K562 (cell line): Measurements from ENCODE around the gene FXYD3. TPM values are rescaled to one million over a fixed set of nuclear protein-coding genes. Genes with fewer than 3 reads are reported as not detected.

Experiments used
- ATAC-seq: fragments of 200-7000 bp; cut with Tn5 transposase; 3 replicates; pipeline ENCODE4 v1.9.1; 2020; ENCODE audit warnings: moderate library complexity
- BruUV-seq: library from RNA; stranded (reverse); fragments of 400-500 nt; replicated peaks from 2 replicates; lab custom pipeline; 2021; lab: Mats Ljungman, UMichigan
- CTCF ChIA-PET: fragments of 300-600 bp; formaldehyde crosslinking; extraction: SDS; loops from one replicate; lab custom pipeline; 2021; ENCODE audit warnings: low intra/inter-chr PET ratio; lab: Yijun Ruan, JAX
- POLR2A ChIA-PET: fragments of 300-600, 350-650 bp; sonication (Branson Sonifier 250); formaldehyde crosslinking; extraction: SDS; loops from one replicate; lab custom pipeline; 2021; ENCODE audit warnings: antibody characterized with exemption, inconsistent platforms; lab: Yijun Ruan, JAX
- DNase-seq, 4 experiments: peaks; one replicate each; pipeline versions ENCODE4 v3.0.0 to v3.0.0-alpha.2; 2011 to 2018; ENCODE audit warnings: low spot score in 3 of 4, mixed read lengths in 3 of 4; ENCODE audit errors: extremely low read depth in 1 of 4
- FAIRE-seq: peaks from 2 replicates; lab custom pipeline; 2011; peaks lifted over from hg19 to GRCh38; lab: Jason Lieb, UNC
- H2AFZ ChIP-seq: 2 replicates; pipeline ENCODE4 v1.6.0; 2011; ENCODE audit warnings: low read depth, low read length, control low read depth, inconsistent platforms
- H3K27ac ChIP-seq: fragments of 200-600 bp; 3 replicates; pipeline ENCODE4 v1.8.0; 2011; ENCODE audit warnings: low read depth, mild to moderate bottlenecking, control low read depth, inconsistent platforms, low read length, moderate library complexity, mixed read lengths; ENCODE audit errors: extremely low read depth
- H3K27me3 ChIP-seq, 2 experiments: fragments of 300-600 bp in 1 of 2; 2 replicates in 1 of 2; 3 replicates in 1 of 2; pipeline versions ENCODE4 v1.6.0 to v1.8.0; 2011; ENCODE audit warnings: inconsistent platforms in 2 of 2, low read length in 2 of 2, mild to moderate bottlenecking in 1 of 2, mixed read lengths in 1 of 2, moderate library complexity in 1 of 2; ENCODE audit not compliant: control insufficient read depth in 2 of 2, insufficient read depth in 2 of 2
- H3K36me3 ChIP-seq: fragments of 300-600 bp; 3 replicates; pipeline ENCODE4 v1.8.0; 2011; ENCODE audit warnings: mild to moderate bottlenecking, low read length, inconsistent platforms; ENCODE audit not compliant: control insufficient read depth, insufficient read depth
- H3K4me1 ChIP-seq, 2 experiments: fragments of 200-600 bp in 1 of 2; replicated peaks in 1 of 2; 2 replicates in 1 of 2; 3 replicates in 1 of 2; pipeline versions ENCODE4 v1.5.1 to v1.8.0; 2011; ENCODE audit warnings: inconsistent platforms in 2 of 2, low read length in 2 of 2, mild to moderate bottlenecking in 1 of 2, mixed read lengths in 1 of 2, moderate library complexity in 1 of 2; ENCODE audit not compliant: control insufficient read depth in 2 of 2, insufficient read depth in 2 of 2
- H3K4me2 ChIP-seq: 2 replicates; pipeline ENCODE4 v1.6.1; 2011; ENCODE audit warnings: low read length, control low read depth, inconsistent platforms, mixed read lengths; ENCODE audit not compliant: insufficient read depth
- H3K4me3 ChIP-seq: fragments of 200-600 bp; sonication (generic), shearing (Covaris generic); 2 replicates; pipeline ENCODE4 v1.5.1; 2016; ENCODE audit warnings: control low read depth, inconsistent platforms
- H3K79me2 ChIP-seq: fragments of 200-600 bp; 3 replicates; pipeline ENCODE4 v1.8.0; 2011; ENCODE audit warnings: low read length, inconsistent platforms; ENCODE audit not compliant: control insufficient read depth, insufficient read depth
- H3K9ac ChIP-seq, 2 experiments: 2 replicates each; pipeline versions ENCODE4 v1.6.0 to v1.6.1; 2011; ENCODE audit warnings: low read depth in 2 of 2, low read length in 2 of 2, control low read depth in 1 of 2, inconsistent platforms in 1 of 2, mild to moderate bottlenecking in 1 of 2, mixed read lengths in 1 of 2; ENCODE audit not compliant: insufficient read depth in 1 of 2
- H3K9me1 ChIP-seq: one replicate; pipeline ENCODE4 v1.6.0; 2011; ENCODE audit warnings: inconsistent platforms, mild to moderate bottlenecking, low read length, moderate library complexity; ENCODE audit not compliant: control insufficient read depth, insufficient read depth
- H3K9me3 ChIP-seq: replicated peaks from 2 replicates; pipeline ENCODE4 v1.5.1; 2011; ENCODE audit warnings: low read depth, low read length, inconsistent platforms; ENCODE audit not compliant: control insufficient read depth, insufficient read depth
- H4K20me1 ChIP-seq: replicated peaks from 2 replicates; pipeline ENCODE4 v1.6.1; 2011; ENCODE audit warnings: low read length, inconsistent platforms, mixed read lengths; ENCODE audit not compliant: control insufficient read depth, insufficient read depth
- EGR1 ChIP-seq: fragments of 450-650 bp; conservative IDR thresholded peaks from 2 replicates; pipeline ENCODE4 v1.6.1; 2017; ENCODE audit warnings: mild to moderate bottlenecking
- FOXM1 ChIP-seq, 2 experiments: fragments of 450-650 bp in 1 of 2; sonication (generic) in 1 of 2; formaldehyde crosslinking in 1 of 2; IDR thresholded peaks; 2 replicates each; pipeline versions ENCODE4 v1.6.1 to v1.9.0; 2017 to 2022; ENCODE audit warnings: low read depth in 2 of 2, mild to moderate bottlenecking in 2 of 2, missing genetic modification reagents in 1 of 2, moderate library complexity in 1 of 2
- HCFC1 ChIP-seq: IDR thresholded peaks from 2 replicates; pipeline ENCODE4 v1.6.1; 2012; ENCODE audit warnings: low read depth, low read length, improper control_type of control experiment
- IFI16 ChIP-seq: fragments of 250-450 bp; sonication (Bioruptor Pico); IDR thresholded peaks from 2 replicates; pipeline ENCODE4 v2.1.2; 2022; ENCODE audit warnings: mild to moderate bottlenecking, inconsistent platforms
- MCM3 ChIP-seq: fragments of 450-650 bp; IDR thresholded peaks from 2 replicates; pipeline ENCODE4 v1.6.1; 2016
- NR2F6 ChIP-seq: fragments of 450-650 bp; formaldehyde crosslinking; IDR thresholded peaks from 2 replicates; pipeline ENCODE4 v1.4.0; 2020; ENCODE audit warnings: mild to moderate bottlenecking
- NRF1 ChIP-seq, 2 experiments: fragments of 450-650 bp; IDR thresholded peaks in 1 of 2; conservative IDR thresholded peaks in 1 of 2; 2 replicates each; pipeline ENCODE4 v1.6.1; 2014; ENCODE audit warnings: mild to moderate bottlenecking in 2 of 2
- PHB ChIP-seq: fragments of 250-450 bp; sonication (Bioruptor Pico); IDR thresholded peaks from 2 replicates; pipeline ENCODE4 v1.5.0; 2021
- POLR2G ChIP-seq: fragments of 200-400 bp; formaldehyde crosslinking; IDR thresholded peaks from 2 replicates; pipeline ENCODE4 v1.6.1; 2017; ENCODE audit warnings: low read depth, mild to moderate bottlenecking, antibody characterized with exemption, low read length, moderate library complexity
- YBX1 ChIP-seq: fragments of 450-650 bp; IDR thresholded peaks from 2 replicates; pipeline ENCODE4 v1.7.1; 2016; ENCODE audit warnings: mild to moderate bottlenecking
- WGBS: fragments of 100-300 bp; shearing (Covaris generic); methylation state at CpG from one replicate; pipeline ENCODE4 v1.1.6; 2016; ENCODE audit warnings: low coverage, mixed read lengths; ENCODE audit not compliant: insufficient coverage; ENCODE audit errors: missing lambda C conversion rate; 5-methylcytosine and 5-hydroxymethylcytosine counted together
- in situ Hi-C: fragments of 300-500 bp; cut with MboI; formaldehyde crosslinking; loops from 4 replicates; pipeline ENCODE4 v1.15.0; 2018; ENCODE audit warnings: inconsistent platforms, mixed read lengths
- intact Hi-C: fragments of 100-400 bp; cut with micrococcal nuclease; formaldehyde crosslinking; loops from 2 replicates; pipeline ENCODE4 v1.14.2; 2022
- polyA plus RNA-seq, 8 experiments: library from polyadenylated mRNA; depleted of rRNA in 4 of 8; stranded (reverse) in 5 of 8; unstranded in 3 of 8; fragments of >200 nt; fragmentation: Nextera tagmentation in 2 of 8; fragmentation: Illumina TruSeq in 1 of 8; extraction: Ambion mirVana in 2 of 8; extraction: Trizol in 1 of 8; gene quantifications; 2 replicates each; pipeline versions ENCODE4 v1.2.1 to v1.2.3, GENCODE V29; 2011 to 2014; ENCODE audit warnings: inconsistent platforms in 1 of 8, missing spikeins in 1 of 8
- total RNA-seq, 7 experiments: library from RNA; depleted of rRNA in 6 of 7; stranded (reverse); fragments of >200 nt in 6 of 7; fragmentation: Illumina TruSeq in 2 of 7; extraction: Trizol in 2 of 7; gene quantifications; 2 replicates each; pipeline versions ENCODE4 v1.2.1 to v1.2.3, GENCODE V29; 2011 to 2021; ENCODE audit warnings: low replicate concordance in 1 of 7

Gene FXYD3
- total and polyA plus RNA-seq, 9 of the 15 experiments (the other 6 are each of a cell fraction or from before 2014, with no cell fraction given): 0.24 TPM; not detected in 8

DNA sequence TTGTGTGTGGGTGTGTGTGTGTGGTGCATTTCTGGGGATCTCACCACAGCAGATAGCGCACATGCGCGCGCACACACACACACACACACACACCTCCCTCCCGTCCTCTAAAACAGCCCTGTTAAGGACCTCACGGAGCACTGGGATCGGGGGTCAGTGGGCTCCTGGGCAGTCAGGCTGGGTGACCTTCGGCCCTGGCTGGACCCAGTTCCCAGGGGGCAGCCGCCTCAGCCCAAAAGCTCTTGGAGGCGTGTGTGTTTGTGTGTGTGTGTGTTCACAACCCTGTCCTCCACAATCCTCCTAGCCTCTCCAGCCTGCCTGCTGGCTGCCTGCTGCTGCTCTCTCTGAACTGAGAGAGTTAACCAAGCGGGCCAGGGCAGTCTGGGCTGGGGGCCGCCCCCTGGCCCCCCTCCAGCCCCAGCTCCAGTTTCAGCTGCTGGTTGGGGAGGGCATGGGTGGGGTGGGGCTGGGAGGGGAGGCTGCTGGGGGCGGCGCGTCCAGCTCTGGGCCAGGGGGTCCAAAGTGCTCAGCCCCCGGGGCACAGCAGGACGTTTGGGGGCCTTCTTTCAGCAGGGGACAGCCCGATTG, 22.8 kb downstream of the FXYD3 start, which contains the start of gene FXYD1:
FXYD1 (plus strand) TSS at position 520 of the 588 bp plus-strand sequence. CDS start 1,256 bp downstream, outside the sequence.
- H3K27ac ChIP-seq: no peak within 1 kb of the TSS
- no peak within 1 kb of the TSS for H2AFZ ChIP-seq
- H3K4me2 ChIP-seq: no peak within 1 kb of the TSS
- H3K79me2 ChIP-seq: no peaks in the 10 kb centered on the region
- POLR2A ChIA-PET: interaction anchor here (0.6 to 1.0 kb wide), 2 partner anchors 42 to 87 kb away, joined by 3 read pairs; no protein-coding TSS in a partner anchor
- no peaks in the 10 kb centered on the region for H3K9me3 ChIP-seq
- no peaks in the 10 kb centered on the region for H3K36me3 ChIP-seq
- intact Hi-C loops (loop anchor here (5.0 kb wide), 1 partner anchor 166 kb away; no protein-coding TSS in a partner anchor), in situ Hi-C loops (loop anchor here (10.0 kb wide), 1 partner anchor 304 kb away; no protein-coding TSS in a partner anchor)
- BruUV-seq: no TSS peak
- CTCF ChIA-PET: no interaction called here
- H3K4me1 ChIP-seq: peaks cover 16 to 56% of the 10 kb centered on the region in 2 experiments
- TF ChIP-seq NR2F6 (CRISPR knock-in tag): no peak
- TF ChIP-seq MCM3: no peak
- no peak for TF ChIP-seq YBX1
- TF ChIP-seq NRF1 (conservative IDR thresholded peaks at IDR 0.05 in 1 of 2, IDR thresholded peaks at IDR 0.05 in 1 of 2): peak in 1 of 2 experiments; percentile 29; a peak in 2 of 4 replicates
- TF ChIP-seq PHB (CRISPR knock-in tag): no peak
- TF ChIP-seq HCFC1: no peak
- no peak for TF ChIP-seq IFI16 (CRISPR knock-in tag)
- TF ChIP-seq FOXM1 (IDR thresholded peaks at IDR 0.05; ENCODE audit: low read depth): no peak
- no peak for TF ChIP-seq FOXM1 (CRISPR knock-in tag; IDR thresholded peaks at IDR 0.05; ENCODE audit: low read depth)
- no peak for TF ChIP-seq EGR1
- TF ChIP-seq POLR2G: peak; percentile 33; the same call in 1 of the 2 replicates
- no peak for DNase-seq
- 0 out of 2 replicates have a peak, but pooled peaks cover 4% of the 10 kb centered on the region for H4K20me1 ChIP-seq
- FAIRE-seq: no peak
- no peak for ATAC-seq
- no peak within 1 kb of the TSS for H3K4me3 ChIP-seq
- H3K9me1 ChIP-seq: no peaks in the 10 kb centered on the region
- peaks cover 0 to 9% of the 10 kb centered on the region in 2 experiments; a peak in 4 of 5 replicates for H3K27me3 ChIP-seq
- WGBS: 41% methylated on average over 6 of the region's 18 CpGs
- H3K9ac ChIP-seq: peak within 1 kb of the TSS in 1 of 2 experiments; percentile 65; a peak in 2 of 4 replicates
